NCI-H2081 treated with DMSO at 0.1 percent for 48 hours (cell line): ENCODE data around the gene PIP4K2A.
"Not testable (repeated sequence)": the region's sequence is repeated elsewhere in the genome, so short reads cannot be mapped to it uniquely, and the experiment has no call there.

ENCODE experiments used
- DNase-seq: peaks from one replicate; lab custom pipeline; 2025; lab: John Stamatoyannopoulos, UW

The PIP4K2A gene

DNA sequence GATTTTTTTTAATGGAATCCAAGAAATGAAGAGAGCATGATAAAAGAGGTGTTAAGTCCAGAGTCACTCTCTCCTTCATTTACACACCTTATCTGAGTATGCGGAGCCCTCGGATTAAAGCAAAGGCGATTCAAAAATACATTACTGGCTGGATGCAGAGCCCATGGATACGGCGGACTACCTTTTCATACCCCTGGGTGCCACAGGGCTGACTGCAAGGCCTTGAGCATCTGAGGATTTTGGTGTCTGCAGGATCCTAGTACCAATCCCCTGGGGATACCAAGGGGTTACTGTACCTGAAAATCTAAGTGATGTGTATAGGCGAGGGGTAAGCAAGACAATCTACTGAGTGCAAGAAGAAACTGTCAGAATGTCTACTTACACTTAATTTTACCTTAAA is 20.5 kb downstream of the PIP4K2A start:
- no peak for DNase-seq

GRCh38 chr10:22693371-22693784 is 21.0 kb downstream of the PIP4K2A start:
- no peak for DNase-seq

DNA sequence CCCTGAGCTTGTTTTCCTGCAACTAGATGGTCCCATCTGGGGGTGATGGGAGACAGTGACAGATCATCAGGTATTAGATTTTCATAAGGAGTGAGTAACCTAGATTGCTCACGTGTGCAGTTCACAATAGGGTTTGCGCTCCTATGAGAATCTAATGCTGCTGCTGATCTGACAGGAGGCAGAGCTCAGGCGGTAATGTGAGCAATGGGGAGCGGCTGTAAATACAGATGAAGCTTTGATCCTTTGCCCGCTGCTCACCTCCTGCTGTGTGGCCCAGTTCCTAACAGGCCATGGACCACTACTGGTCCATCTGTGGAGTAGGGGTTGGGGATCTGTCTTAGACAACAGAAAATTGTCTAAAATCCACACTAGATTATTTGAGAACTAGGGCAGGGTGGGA is 22.3 kb downstream of the PIP4K2A start:
- not testable (repeated sequence) for DNase-seq

- no peak for DNase-seq
Observed at GRCh38 chr10:22690614-22691431, 23.6 kb downstream of the PIP4K2A start.

- DNase-seq, result no peak
Observed at GRCh38 chr10:22690158-22690557, 24.2 kb downstream of the PIP4K2A start.

DNA sequence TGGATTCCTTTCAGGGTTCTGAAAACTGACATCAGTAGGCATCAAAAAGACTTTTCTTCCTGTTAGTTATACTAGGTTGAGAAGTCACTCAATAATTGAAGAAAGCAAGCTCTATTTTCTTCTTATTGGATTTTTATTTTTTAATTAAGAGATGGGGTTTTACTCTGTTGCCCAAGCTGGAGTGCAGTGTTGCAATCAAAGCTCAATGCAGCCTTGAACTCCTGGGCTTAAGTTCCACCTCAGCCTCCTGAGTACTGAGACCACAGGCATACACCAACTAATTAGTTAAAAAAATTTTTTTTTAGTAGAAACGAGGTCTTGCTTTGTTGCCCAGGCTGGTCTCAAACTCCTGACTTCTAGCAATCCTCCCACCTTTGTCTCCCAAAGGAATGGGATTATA is 28.0 kb downstream of the PIP4K2A start:
- no peak for DNase-seq

DNA sequence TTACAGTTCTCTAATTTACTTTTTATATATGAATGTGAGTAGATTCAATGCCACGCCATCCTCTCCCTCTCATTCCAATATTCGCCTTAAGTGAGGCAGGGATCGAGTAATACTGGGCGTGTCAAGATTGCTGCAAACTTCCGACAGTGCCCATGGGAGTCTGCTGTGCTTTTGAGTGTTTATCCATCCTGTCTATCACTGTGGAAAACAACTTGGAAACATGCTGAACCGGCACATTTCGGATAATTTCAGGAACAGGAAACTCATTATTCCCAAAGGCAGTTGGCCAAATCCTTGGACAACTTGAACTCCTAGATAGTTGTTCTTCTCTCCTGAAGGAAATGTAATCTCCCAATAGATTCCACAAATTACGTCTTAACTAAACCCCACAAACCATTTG is 28.5 kb downstream of the PIP4K2A start:
- DNase-seq, result no peak

GRCh38 chr10:22684699-22685098 is 29.7 kb downstream of the PIP4K2A start:
- DNase-seq, result no peak

DNA sequence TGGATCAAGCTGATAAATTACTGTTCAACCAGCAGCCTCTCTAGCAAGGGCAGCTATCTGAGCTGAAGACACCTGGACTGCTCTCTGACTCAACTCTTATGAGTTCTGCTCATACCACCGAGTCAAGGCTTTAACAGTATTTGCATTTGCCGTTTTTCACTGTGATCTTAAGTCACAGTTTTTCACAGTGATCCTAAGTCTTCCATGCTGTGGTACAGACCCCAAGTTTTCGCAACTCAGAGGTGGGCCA is 31.3 kb downstream of the PIP4K2A start:
- no peak for DNase-seq

DNA sequence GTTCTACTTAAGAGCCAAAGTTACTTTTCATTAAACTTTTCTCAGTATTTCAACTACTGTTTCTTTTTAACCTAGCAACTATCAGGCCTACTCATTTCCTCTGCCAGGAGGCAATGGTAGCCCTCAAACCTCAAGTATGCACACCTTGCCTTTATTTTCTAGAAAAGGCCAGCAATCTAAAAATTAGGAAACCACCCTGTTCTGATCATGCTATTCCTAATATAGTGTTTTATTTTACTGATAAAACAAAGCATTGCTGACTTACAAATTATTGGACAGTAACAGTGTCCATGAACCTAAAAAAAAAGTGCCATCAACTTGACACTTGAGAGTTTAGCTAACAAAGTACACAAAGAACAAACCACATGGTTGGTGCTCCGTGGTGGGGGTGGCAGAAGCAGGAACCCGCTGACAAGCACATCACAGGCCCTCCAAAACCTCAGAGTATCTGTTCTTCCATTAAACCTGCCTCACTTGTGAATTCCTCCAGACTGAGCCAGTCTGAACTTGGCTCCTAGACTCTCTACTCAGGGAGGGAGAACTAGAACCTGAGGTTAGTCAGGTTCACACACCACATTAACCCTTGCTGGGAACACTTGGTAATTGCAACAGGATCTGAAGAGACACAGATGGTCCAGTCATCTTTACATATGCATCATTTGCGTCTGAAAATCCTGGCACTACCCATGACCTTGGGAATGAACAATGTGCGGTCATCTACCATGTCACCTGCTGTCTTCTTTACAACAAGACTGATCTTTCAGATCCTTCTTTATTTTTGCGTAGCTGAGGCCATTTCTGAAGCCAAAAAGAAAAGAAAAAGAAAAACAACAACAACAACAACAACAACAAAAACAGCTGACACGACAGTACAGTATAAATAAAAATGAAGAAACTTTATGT is 31.9 kb downstream of the PIP4K2A start:
- no peak for DNase-seq

DNA sequence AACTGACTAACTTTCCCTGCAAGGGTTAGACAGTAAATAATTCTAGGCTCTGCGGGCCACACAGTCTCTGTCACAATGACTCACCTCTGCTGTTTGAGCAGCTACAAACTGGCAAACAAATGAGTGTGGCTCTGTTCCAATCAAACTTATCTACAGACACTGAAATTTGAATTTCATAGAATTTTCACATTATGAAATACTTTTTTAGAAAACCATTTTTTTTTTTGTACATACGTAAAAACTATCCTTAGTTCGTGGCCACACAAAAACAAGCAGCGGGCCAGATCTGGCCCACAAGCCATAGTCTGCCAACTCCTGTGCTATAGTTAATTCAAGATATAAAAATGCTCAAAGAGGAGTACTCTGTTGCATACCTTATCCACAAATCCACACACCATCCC is 32.6 kb downstream of the PIP4K2A start:
- DNase-seq, result no peak

- DNase-seq, result no peak
Observed at GRCh38 chr10:22681301-22681700, 33.1 kb downstream of the PIP4K2A start.

DNA sequence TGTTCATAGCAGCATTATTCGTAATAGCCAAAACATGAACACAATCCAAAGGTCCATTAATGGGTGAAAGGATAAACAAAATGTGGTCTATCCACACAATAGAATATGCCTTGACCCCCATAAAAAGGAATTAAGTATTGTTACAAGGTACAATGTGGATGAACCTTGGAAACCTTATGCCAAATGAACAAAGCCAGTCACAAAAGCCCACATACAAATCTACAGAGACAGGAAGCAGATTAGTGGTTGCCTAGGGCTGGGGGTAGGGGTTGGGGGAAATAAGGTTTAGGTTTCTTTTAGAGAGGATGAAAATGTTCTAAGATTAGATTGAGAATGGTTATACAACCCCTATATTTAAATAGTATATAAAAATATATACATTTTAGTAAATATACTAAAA is 34.8 kb downstream of the PIP4K2A start:
- DNase-seq, result no peak

DNA sequence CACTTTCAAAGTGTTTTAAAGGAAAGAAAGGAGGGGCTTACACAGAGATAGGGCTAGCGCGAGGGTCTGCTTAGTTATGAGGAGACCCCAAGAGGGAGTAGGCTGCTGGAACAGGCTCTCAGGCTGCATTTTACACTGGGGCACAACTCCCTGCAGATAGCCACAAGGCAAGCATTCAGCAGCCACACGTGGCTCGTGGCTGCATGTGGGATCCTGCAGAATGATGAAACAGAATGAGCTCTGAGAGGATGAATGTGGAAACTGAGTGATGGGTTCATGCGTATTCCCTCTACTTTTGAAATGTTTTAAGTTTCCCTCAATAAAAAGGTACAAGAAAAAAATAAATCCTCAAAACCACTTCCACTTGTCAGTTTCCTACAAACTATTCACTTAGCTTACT is 37.0 kb downstream of the PIP4K2A start:
- no peak for DNase-seq

GRCh38 chr10:22676435-22676834 is 37.9 kb downstream of the PIP4K2A start:
- no peak for DNase-seq

DNA sequence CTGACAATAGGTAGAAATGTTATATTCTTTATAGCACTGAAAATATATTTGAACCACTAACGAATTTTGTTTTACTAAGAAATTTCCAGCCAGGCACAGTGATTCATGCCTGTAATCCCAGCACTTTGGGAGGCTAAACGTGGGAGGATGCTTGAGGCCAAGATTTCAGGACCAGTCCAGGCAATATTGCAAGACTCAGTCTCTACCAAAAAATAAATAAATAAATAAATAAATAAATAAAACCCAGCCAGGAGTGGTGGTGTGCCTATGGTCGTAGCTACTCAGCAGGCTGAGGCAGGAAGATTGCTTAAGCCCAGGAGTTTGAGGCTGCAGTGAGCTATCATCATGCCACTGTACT is 39.8 kb downstream of the PIP4K2A start:
- DNase-seq, result no peak

- no peak for DNase-seq
Observed at GRCh38 chr10:22673785-22674572, 40.4 kb downstream of the PIP4K2A start.

- DNase-seq, result no peak
Observed at GRCh38 chr10:22673091-22673392, 41.3 kb downstream of the PIP4K2A start.

GRCh38 chr10:22672319-22673090 is 41.9 kb downstream of the PIP4K2A start:
- DNase-seq, result no peak

DNA sequence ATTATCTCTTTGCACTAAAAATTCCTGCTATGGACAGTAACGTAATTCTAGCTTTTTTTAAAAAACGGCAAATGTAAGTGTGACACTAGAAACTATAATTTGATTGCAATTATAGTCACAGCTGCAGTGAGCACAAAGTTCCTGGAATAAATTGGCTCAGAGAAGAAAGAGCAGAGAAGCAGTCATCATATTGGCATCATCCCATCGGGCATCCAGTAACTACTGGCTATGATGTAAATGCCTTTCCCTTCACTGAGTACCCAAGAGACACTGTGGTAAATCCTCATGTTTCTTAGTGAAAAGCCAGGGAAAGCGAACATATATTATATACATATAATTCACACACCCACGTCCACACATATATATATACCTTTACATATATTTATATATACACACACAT is 43.6 kb downstream of the PIP4K2A start:
- DNase-seq, result no peak

DNA sequence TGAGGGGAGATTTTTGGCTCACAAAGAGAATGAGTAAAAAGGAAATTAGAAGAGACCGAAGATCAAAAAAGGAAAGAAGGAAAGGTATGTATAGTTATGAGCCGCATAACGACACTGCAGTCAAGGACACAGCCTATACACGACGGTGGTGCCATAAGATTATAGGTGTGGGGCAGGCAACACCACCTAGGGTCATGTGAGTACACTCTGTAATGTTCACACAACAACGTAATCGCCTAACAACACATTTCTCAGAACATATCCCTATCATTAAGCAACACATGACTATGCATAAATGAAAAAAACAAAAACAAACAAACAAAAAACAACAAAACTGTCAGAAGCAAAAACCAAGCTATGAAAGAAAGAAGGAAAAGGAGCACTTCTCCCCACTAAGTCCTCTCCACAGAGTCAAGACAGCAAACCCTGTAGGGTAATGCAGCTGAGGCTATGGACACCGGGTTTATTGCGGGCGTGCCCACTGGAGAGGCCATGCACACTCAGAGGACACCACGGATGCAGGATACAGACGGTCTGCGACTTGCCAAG is 45.1 kb downstream of the PIP4K2A start:
- no peak for DNase-seq

DNA sequence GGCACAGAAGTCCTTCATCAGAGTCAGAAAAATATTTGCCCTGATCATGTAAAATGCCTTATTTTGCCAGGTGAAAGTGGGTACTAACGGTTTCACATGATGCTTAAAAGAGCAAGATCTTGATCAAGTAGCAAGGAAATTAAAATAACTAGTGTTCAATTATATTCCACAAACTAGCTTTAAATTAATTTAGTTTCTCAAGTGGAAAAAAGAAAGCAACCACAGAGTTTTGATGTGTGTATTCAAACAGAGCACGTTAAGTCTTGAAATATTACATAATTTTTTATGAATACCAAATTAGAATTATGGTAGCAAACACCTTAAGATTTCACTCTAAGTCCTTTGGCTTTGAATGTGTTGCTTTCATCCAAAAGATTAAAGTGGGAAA is 47.3 kb downstream of the PIP4K2A start:
- no peak for DNase-seq
